SW480 (cell line): Measurements from ENCODE around the gene NEU4.
"Not testable (repeated sequence)": the region's sequence is repeated elsewhere in the genome, so short reads cannot be mapped to it uniquely, and the experiment has no call there.

ENCODE experiments used
- DNase-seq: peaks from one replicate; pipeline ENCODE4 v3.0.0-alpha.2; 2016; ENCODE audit warnings: low spot score

The NEU4 gene

DNA sequence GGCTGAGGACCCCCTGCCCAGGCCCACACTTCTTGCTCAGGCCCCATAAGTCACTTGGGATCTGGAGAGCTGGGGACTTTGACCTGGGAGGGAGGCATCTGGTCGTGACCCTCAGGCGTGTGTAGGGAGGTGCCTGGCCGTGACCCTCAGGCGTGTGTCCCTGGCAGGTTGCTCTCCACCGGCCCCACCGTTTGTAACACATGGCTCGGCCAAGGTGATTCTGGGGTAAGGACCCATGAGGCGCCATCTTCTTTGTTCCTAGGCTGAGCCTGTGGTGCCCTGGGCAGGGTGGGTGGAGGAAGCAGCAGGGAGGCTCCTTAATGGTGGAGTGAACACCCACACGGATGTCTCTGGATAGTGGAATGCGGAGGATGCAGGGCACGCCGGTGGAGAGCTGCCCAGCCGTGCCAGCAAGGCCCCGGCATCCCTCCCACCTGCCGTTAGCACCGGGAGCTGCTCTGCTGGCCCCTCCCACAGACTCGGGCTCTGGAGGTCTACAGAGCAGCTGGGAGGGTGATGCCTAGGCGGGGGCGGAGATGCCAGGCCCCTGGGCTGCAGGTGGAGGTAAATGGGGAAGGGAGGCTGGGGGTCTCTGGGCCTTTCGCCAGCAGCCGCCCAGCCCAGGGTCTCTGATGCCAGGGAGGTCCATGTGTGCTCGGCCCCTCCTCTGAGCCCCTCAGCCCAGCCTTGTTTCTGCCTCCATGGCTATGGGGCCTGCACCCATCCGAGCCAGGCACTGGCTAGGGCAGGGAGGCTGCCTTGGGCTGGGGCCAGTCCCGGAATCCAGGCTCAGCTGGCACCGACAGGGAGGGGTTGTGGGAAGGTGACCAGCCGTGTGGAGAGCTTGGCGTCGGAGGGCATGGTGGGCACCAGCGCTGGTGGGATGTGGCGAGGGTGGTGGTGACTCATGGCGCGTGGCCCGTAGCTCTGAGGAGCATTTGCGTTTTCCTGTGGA, 33.5 kb upstream of the NEU4 start:
- DNase-seq = peak; percentile 62

DNA sequence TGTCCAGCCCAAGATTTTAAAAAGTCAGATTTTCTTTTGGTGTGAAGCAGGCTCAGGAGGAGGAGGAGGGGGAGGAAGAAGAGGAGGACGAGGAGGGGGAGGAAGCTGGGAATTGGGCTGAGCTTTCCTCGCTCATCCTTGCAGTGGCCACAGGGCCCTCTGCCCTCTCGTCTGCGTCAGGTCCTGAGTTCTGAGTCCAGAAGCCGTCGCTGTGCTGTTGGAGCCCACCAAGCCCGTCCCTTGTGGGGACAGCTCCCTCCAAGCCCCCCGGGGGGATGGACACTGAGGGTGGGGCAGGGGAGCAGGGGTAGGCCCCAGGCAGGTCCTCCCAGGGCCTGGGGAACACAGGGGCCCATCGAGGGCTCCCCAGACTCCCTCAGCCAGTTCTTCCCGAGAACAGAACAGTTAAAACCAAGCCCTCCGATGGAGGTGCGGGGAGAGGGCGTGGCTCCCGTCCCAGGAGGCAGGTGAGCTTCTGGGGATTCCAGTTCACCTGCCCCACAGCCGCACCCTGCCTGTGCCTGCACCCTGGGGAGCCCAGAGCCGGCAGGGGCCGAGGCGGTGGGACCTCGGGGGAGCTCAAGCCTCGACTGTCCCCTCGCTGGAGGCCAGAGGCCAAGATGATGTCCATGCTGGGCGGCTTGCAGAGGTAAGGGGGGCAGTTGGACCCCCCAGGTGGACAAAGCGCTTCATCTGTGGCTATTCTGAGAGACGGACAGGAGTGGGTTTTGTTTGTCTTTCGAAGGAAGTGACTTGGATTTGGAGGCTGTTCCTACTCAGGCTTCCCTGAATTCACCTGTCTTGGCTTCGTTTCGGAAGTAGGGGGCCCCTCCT, 32.4 kb upstream of the NEU4 start, which contains the start of gene GAL3ST2:
Gene GAL3ST2 (plus strand): TSS at position 487 of the 834 bp plus-strand sequence. CDS start 134 bp downstream, at position 621.
- no peak for DNase-seq

DNA sequence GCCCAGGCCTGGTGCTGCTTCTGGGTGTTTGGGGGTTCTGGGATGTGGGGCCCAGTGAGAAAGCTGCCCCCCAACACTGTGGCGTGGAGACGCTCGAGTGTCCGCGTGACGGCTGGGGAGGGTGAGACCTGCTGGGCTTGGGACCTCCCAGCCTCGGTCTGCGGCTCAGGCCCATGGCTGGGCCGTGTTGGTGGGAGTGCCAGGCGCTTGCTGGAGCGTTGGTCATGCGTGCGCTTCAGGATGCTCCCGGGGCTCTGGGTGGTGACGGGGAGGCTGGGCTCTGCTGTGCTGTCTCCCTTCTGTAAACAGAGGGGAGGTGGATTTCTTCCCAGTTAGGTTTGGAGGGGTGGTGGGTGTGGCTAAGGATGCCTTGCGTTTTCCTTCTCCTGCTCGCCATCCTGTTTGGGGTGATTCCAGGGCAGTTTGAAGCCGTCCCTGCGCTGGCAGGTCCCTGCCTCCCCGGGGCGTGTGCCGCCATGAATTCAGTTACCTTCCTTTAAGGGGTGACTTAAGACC, 31.8 kb upstream of the NEU4 start:
- DNase-seq = no peak

DNA sequence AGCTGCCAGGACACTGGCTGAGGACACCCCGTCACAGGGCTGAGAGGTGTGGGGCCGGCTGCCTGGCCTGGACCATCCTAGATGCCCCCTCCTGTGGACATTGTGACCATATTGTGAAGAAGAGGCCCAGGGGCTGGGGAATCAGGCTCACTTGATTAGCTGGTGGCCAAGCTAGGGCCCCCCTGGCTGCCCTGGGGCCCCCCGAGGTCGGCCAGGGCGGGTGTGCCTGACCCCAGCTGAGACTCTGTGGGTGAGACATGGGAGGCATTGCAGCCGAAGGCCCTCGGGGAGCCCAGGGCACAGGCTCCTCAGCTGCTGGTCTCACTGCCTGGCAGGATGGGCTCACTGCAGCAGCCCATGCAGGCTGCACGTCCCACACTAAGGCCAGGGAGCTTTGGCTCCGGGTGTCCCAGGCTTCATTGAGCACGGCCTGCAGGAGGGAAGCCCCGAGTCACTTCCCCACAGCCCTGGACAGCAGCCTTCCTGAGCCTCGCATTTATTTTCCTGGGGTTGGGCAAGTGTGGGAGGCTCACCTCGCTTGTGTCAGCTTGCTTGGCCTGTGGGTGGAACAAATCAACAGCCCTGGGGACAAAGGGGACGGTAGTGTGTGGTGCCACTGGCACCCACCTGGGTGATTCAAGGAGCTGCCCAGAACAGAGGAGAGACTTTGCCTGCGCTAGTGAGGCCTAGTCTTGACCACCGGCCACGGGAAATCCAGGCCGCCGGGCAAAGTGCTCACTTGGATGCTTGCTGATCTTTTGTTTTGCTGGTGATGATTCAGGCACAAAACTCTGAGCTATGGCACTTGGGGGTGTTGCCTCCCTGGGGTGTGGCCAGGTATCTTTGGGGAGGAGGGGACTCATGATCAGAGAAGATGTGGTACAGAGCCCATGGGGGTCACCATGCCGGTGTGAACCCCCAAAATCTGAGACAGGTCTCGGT, 31.0 kb upstream of the NEU4 start:
- DNase-seq = no peak

DNA sequence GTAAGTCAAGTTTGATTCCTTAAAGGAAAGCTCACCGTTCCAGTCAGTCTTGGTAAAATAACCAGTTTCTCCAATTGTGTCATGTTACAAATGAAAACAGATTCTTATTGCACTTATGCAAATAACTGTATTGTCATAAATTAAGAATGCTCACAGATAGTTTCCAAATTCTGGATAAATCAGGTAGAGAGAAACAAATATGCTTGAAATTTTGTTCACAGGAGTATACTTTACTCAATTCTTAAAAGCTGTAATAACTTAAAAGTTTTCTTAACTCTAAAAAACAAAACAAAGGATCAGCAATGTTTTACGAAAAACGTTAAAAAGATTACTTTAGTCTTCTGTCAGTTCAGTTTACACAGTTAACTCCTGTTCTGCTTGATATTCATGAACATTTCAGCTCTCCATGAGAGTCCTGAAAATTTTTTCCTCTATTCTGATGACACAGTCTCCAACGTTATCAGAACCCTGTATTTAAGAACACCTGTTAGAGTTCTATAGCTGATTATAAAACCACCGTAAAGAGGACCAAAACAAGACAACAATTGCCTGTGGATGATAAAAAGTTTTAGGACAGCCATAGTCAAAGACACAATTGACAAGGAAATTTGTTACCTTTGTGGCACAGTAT, 27.9 kb upstream of the NEU4 start:
- no peak for DNase-seq

DNA sequence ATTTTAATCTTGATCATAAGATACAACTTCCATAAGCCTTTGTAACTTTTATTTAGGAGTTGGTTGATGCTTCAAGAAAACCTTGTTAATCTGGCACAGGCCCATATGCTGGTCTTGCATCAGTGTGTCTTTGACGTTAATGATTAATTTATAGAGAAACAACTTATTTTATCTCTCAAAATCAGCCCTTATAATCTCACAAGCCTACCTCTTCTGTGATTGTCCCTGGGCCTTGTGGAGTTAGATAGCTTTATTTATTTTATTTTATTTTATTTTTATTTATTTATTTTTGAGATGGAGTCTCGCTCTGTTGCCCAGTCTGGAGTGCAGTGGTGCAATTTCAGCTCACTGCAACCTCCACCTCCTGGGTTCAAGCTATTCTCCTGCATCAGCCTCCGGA, 26.9 kb upstream of the NEU4 start:
- not testable (repeated sequence) for DNase-seq

DNA sequence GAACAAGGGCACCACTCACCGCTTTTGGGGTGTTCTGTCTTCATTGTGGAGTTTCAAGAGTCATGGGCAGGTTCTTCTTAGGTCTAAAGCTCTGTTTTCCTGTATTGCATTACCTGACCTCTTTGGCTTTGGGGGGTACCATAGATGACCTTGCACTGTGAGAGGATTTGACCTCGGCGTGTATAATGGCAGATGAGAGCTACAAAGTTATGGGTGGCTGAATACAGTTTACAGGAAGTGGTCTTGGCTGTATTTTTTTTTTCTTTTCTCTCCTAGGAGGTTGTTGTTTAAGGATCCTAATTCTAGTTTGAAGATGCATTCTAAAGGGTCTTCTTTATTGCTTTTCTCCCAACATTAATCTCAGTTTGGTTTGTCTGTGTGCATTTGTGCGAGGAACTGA, 20.9 kb upstream of the NEU4 start:
- no peak for DNase-seq

DNA sequence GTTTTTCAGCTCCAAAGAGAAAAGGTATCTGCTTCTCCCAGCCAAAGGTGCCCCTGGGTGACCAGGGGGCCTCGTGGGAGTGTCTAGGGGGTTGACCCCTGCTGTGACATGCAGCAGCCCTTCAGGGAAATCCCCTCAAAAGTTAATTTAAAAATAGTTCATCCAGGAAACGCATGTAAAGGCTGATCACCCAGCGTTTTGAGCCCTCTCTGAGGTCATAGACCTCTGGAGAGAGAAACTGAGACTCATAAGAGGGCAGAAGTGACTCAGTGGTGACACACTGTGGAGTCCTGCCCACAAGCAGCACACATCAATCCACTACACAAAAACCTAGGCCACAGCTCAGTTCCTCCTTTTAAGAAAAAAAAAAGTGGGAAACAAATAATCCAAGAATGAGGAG, 20.4 kb upstream of the NEU4 start:
- DNase-seq = no peak

DNA sequence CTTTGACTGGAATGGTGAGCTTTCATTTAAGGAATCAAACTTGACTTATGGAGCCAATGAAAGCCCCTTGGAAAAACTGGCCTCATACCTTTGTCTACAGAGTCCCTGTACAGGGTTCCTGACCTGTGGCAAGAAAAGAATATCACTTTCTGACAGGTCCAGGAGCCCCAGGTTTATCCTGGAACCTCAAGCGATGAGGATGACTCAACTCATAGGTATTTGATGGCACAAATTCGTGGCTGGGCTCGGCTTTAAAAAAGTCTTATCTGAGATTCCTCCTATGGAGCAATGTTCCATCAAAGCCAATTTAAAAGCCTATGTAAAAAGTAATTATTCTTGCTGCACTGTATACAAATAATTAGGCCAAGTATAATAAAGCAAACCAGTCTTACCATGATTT, 17.6 kb upstream of the NEU4 start:
- DNase-seq = peak; percentile 56

DNA sequence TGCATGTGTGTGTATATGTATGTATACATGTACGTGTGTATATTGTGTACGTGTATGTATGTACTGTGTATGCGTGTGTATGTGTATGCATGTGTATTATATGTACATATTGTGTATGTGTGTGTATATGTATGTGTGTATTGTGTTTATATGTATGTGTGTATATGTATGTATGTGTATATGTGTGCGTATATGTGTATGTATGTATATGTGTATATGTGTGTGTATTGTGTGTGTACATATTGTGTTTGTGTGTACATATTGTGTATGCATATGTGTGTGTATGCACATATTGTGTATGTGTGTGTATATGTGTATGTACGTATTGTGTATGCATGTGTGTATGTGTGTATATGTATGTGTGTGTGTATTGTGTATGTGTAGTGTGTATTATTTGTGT, 15.6 kb upstream of the NEU4 start:
- DNase-seq = no peak

DNA sequence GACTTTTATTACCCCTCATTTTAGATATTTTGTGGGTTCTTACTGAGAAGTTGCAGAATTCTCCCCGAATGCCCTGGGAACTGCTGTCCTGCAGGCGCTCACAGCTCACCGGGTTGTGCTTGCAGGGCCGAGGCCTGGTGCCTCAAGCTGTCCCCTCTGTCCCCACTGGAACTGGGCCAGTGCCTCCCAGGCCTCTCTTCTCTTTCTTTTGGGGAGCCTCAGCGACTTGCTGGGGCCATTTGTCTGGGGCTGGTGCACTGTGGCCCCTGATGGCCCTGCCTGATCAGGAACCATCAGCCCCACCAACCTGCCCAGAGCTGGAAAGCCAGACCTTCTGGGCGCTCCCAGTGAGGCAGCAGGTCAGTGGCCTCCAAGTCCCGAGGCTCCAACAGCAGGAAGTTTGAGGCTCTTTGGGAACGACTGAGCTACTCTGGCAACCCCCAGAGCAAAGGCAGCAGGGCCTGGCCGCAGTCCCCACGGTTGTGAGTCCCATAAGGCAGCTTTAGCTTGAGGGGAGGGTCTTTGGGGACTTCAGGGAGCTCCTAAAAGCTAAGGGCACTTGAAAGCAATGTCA, 14.7 kb upstream of the NEU4 start:
- no peak for DNase-seq

DNA sequence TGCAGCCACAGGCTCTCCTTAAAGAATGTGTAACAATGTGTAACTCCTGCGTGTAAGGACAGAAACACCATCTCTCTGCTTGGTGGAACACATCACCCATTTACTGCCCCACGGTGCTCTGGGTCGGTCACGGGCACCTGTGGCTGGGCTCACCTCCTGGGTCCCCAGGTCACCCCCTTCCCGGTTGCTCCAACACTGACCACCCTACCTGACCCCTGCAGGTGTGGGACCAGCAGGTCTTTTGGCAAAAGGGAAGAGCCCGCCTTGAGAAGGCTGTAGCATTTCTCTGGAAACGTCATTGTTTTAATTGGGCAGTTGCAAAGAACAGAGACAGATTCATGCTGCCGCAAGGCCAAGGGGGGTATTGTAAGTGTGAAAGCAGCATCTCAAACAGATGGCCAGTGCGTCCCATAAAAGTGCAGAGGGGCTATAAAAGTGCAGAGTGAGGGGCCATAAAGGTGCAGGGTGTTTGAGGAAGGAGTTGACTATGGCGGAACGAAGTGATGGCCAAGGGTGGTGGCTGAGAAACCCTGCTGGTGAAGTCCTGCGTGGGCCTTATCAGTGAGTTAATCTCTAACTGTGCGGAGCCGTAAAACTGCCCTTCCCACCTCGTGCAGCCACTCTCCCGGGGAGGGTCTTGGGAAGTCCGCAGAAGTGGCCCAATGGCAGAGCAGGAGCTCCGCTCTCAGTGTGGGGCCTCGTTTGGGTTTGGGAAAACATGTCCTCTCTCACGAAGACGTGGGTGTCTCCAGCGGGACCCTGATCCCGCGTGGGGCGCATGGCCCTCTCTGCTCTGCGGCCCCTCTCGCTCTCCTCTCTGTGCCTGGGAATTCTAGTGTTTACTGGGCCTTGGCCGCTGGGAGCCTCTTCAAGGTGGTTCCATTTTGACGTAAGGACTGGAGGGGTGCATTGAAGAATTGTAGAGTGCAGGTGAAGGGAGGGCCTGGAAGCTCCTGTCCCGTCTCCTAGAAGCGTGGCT, 13.7 kb upstream of the NEU4 start:
- no peak for DNase-seq

DNA sequence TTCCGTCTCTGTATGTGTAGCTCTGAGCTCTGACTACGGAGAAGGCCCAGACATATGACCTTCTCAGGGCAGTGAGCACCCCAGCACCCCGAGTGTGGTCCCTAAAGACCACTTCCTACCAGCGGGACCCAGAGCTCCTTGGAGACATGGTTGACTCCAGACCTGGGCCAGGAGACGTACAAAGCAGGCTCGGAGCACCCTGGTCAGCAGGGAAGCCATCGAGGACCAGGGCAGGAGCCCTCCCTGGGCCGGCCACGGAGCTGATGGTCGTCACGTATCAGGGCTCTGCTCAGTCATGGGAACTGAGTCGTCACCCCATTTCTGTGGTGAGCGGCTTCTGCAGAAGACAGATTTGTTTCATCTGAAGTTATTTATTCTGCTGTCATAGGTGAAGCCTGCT, 12.8 kb upstream of the NEU4 start:
- DNase-seq = no peak

DNA sequence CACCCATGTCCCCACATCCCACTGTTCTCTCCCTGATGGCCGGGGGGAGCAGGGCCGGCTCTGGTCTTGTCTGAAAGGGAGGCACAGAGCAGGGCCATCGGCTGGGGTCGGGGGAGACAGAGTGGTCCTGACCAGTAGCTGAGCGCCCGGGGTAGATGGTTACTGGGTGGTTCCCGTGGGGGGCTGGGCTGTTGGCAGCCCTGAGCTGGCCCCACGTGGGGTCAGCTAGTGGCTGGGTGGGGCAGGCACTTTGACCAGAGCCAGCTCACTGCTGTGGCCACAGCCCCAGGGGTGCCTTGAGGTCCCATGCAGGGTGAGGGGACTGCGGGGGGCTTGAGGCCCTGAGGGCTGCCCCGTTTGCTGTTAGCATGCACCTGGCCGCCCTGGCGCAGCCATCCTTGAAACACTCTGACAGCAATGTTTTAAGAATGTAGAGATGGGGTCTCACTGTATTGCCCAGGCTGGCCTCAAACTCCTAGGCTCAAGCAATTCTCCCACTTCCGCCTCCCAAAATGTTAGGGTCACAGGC, 12.3 kb upstream of the NEU4 start:
- DNase-seq = no peak

DNA sequence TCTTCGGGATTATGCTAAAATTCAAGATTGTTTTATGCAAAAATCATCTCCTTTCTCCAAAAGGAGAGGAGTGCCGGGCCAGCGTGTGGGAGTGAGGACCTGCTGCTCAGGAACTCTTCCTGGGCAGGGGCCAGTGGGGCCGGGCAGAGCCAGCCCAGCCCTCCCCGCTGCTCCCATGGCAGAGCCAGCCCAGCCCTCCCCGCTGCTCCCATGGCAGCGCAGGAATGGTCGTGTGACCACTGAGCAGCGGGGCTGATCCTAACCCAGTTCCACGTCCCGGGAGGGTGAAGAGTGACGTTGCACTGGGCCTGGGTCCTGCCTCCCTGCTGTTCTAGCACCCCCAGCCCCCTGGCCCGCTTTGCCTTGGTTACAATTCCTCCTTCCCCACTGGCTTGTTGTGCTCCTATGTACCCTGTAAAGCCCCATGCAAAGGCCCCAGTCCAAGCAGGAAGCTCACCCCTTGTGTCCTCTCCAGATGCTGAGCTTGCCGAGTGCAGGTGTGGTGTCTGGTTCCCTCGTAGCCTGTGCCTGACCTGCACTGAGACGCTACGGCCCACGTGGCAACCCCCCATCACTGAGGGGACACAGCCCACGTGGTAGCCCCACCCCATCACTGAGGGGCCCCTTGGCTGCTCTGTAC, 11.4 kb upstream of the NEU4 start:
- DNase-seq = no peak

DNA sequence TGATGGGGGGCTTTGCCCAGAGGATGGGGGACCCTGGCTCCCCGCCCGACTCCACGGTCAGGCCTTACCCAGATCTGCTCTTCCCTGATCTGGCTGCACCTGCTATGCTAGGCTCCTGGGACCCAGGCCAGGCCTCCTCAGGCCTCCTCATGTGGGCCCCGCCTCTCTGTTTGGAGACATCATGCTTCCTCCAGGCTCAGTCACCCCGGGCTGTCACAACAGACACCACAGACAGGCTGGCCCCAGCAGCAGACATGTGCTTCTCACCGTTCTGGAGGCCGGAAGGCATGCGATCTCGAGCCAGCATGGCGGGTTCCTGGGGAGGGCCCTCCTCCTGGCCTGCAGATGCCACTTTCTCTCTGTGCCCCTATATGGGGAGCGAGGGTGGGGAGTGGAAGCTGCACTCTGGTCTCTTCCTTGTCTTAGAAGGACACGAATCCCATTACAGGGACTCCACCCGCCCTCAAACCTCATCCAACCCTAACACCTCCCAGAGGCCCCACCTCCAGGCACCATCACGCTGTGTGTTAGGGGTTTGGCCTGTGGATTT, 10.8 kb upstream of the NEU4 start:
- DNase-seq = no peak

DNA sequence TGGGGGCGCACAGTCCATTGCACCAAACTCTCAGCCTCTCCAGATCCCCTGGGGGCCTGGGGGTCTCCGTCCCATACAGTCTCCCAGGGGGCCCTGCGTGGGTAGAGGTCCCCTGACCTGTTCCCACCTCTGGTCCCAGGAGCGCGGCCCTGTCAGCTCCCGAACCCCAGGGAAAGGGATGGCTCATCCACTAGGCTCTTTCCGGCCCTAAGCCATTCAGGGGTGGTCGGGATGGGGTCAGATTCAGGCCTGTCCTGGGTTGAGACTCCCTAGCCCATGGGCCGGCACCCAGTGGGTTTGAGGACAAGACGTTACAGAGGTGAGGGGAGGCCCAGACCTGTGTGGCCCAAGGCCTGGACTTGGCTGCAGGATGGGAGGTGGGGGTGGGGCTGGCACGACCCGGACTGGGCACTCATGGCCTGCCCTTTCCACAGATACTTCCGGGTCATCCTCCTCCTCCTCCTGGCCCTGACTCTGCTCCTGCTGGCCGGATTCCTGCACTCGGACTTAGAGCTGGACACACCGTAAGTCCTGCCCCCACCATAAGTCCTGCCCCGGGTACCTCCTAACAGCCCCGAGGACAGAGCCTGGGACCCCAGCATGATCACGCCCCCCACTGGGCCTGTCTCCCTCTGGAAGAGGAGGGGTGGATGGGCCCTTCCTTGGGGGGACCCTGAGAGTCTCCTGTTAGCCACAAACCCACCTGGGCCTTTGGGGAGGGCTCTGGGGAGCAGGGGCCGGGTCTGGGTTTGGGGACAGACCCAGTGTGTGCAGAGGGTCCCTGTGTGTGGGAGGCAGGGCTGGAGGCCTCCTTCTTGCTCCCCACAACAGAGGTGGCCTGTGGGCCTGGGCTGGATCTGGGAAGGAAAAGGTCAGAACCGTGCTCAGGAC, 10.1 kb upstream of the NEU4 start:
- DNase-seq = no peak
